22Rv1 (cell line): ENCODE results near the gene ERO1A.

ENCODE experiments used
- CTCF ChIP-seq: fragments of 450-650 bp; IDR thresholded peaks from 2 replicates; pipeline ENCODE4 v1.5.1; 2017; ENCODE audit warnings: mild to moderate bottlenecking
- ZFX ChIP-seq: fragments of 450-650 bp; IDR thresholded peaks from 2 replicates; pipeline ENCODE4 v1.6.1; 2017; ENCODE audit warnings: antibody characterized with exemption, borderline replicate concordance

DNA sequence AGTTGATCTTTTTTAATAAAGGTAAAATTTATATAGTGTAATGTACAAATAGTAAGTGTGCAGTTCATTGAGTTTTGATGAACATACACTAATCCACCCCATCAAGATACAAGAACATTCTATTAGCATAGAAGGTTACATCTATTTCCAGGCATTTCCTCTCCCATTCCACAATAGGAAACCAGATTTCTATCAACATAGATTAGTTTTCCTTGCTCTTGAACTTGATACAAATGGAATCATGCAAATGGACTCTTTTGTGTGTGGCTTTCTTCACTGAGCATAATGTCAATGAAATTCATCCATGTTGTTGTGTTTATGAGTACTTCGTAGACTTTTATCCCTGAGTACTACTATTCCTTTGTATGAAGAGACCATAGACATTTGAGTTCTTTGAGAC is 45.4 kb upstream of the ERO1A start:
- TF ChIP-seq CTCF, result no peak
- no peak for TF ChIP-seq ZFX
